GM18508 (cell line): ENCODE measurements around the gene RNF138.
"Not testable (repeated sequence)": the region's sequence is repeated elsewhere in the genome, so short reads cannot be mapped to it uniquely, and the experiment has no call there.

Source experiments
- ATAC-seq: cut with Tn5 transposase; IDR thresholded peaks from one replicate; pipeline ENCODE4 v1.9.1; 2021; ENCODE audit warnings: moderate number of reproducible peaks; ENCODE audit not compliant: insufficient read depth, unreplicated experiment

RNF138 gene

GRCh38 chr18:32095192-32095899 is 3.7 kb downstream of the RNF138 start:
- no peak for ATAC-seq

DNA sequence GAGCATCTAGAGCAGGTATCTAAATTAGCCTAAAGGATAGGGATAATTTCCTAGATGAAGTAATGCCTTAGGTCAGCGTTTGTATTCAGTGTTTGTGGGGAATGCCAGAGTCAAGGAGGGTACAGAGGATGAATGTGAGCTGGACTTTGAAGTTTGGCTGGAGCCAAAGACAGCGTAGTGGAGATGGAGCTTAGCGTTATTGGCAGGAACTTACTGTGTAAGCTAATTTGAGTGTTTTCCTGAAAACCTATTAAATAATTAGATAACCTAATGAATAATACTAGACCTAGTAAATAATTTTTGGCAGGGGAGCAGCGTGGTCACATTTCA is 4.2 kb downstream of the RNF138 start:
- ATAC-seq = no peak

GRCh38 chr18:32096946-32097345 is 5.3 kb downstream of the RNF138 start:
- ATAC-seq = no peak

GRCh38 chr18:32104516-32104915 is 12.8 kb downstream of the RNF138 start:
- ATAC-seq = no peak

DNA sequence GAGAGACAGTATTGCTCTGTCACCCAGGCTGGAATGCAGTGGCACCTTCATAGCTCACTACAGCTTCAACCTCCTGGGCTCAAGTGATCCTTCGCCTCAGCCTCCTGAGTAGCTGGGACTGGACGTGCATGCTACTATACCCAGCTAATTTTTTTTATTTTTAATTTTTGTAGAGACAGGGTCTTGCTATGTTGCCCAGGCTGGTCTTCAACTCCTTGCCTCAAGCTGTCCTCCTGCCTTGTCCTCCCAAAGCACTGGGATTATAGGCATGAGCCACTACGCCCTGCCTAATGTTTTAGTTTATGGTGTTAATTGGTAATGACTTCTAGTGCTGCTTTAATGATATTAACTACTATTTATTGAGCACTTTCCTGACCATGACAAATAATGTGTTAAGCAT is 18.3 kb downstream of the RNF138 start:
- ATAC-seq = no peak

GRCh38 chr18:32111706-32112105 is 20.0 kb downstream of the RNF138 start:
- ATAC-seq = no peak

DNA sequence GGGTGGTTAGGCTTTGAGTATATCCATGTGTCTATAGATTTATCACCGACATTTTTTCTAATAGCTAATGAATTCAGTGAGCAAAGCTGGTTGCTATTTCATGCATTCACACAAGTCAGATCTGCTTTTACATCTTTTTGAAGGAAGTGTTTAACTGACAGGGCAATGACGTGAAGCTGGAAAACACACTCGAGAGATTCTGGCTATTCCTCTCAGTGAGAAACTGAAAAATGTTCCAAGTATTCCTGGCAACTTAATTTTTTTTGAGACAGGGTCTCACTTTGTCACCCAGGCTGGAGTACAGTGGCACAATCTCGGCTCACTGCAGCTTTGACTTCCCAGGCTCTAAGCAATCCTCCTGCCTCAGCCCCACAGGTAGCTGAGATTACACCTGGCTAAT is 21.2 kb downstream of the RNF138 start:
- ATAC-seq = no peak

DNA sequence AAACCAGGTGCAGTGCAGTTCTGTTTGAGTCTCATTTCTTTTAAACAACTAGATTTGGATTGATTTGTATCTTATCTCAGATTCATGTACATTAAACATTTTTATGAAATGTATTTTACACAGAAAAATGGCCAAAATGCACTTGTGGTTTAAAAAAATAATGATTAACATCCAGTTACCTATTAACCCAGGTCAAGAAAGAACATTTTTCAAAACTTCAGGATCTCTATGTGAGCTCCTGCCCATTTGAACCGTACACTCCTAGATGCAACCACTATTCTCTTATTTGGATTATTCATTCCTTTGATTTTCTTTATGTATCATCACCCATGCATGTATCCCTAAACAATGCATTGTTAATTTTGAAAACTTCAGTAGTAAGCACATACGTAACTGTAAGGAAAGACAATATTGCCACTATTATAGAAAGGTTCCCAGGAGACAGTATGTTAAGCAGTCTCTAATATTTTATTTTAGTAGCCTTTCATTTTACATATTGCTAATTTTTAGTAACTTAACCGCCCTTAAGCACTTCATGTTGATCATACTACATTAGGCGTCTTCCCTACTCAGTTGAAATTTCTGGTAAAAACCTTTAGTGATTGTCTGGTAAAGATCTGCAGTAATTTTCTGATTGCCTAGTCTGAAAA is 22.7 kb downstream of the RNF138 start:
- ATAC-seq = no peak

- ATAC-seq = no peak
These were observed 30.4 kb downstream of the RNF138 start for GRCh38 chr18:32122039-32122438.

GRCh38 chr18:32126538-32126937 is 34.9 kb downstream of the RNF138 start:
- no peak for ATAC-seq

DNA sequence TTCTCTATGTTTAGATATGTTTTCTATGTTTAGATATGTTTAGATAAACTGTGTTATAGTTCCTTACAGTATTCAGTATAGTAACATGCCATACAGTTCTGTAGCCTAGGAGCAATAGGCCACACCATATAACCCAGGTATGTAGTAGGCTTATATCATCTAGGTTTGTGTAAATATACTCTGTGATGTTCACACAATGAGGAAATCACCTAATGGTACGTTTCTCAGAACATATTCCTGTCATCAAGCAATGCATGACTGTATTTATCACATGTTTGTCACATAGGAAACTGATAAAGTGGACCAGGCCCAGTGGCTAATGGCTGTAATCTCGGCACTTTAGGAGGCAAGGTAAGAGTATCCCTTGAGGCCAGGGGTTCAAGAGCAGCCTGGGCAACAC is 44.0 kb downstream of the RNF138 start:
- no peak for ATAC-seq

GRCh38 chr18:32138332-32138982 is 46.8 kb downstream of the RNF138 start:
- ATAC-seq = no peak

GRCh38 chr18:32139835-32140283 is 48.2 kb downstream of the RNF138 start:
- no peak for ATAC-seq

GRCh38 chr18:32148185-32148870 is 56.7 kb downstream of the RNF138 start:
- ATAC-seq = no peak

GRCh38 chr18:32152705-32153448 is 61.2 kb downstream of the RNF138 start:
- peak; percentile 87 for ATAC-seq

DNA sequence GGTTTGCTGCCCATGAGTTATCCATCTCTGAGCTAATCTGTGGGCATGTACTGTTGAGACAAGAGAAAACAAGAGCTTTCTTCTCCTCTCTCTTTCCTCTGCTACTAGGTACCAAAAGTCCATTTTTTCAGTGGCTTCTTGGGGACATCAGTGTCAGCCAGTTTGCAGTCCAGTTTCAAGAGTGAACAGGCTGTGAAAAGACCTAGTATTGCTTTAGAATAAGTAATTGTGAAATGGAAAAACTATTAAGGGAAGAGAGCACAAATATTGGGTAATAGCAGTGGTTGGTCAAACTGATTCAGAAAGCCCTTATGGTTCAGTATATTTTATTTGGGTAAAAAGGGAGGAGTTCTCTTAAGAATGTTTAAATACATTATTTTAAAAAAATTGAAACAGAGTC is 65.2 kb downstream of the RNF138 start:
- ATAC-seq = no peak

DNA sequence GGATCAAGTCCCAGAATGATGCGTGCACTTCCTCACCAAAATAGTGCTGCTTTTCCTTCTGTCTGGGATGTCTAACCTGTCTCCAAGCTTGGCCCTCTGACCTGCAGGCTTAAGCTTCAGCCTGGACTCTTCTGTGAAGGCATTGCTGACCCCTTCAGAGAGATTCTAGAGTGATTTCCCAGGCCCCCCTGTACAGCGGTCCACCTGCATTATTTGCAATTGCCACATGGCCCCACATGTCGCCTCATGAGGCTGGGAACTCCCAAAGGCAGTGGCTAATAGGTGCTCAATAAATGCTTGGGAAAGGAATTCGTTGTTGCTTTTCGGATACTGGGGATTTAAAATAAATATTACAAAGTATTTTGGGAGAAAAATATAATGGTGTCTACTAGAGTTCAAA is 65.9 kb downstream of the RNF138 start:
- no peak for ATAC-seq

DNA sequence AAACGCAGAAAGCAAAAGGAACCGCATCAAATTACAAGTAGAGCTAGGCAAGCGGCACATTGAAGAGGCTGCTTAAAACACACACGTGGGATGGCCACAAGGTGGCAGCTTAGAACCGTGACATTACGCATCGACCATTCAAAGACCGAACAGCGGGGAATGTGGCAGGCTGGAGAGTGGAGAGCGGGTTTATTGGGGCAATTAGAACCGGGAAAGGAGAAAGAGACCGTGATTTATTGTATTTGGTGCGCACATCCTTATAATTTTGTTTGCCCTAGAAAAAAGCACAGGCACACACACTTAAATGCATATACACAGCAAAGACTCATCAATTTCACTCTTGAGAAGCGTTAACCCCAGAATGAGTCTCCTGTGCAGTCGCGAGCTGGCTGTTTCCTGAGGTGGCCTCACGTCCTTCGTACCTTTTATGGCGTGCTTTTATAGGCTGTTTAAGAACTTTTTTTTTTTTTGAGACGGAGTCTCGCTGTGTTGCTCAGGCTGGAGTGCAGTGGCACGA is 66.5 kb downstream of the RNF138 start:
- peak; percentile 86 for ATAC-seq

- not testable (repeated sequence) for ATAC-seq
These were observed 67.0 kb downstream of the RNF138 start for GRCh38 chr18:32158631-32159030.

DNA sequence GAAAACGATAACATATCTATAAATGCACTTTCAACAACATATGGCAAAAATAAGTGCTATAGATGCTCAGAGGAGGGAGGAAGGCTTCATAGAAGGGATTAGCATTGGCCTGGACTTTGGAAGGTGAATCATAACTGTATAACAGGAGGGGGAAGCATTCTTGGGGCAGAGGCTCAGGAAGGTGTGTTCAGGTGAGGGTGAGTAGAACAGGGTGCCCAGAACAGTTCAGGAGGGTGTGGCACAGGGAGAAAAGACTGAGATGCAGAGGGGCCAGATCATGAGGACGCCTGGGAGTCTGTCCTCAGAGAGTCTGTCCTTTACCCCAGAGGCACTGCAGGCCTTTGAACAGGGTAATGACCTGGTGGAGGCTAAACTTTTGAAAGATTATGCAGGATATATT is 68.9 kb downstream of the RNF138 start:
- ATAC-seq = no peak
